Measurements from ENCODE around the gene TMEM200A. TPM values are rescaled to one million over a fixed set of nuclear protein-coding genes. Genes with fewer than 3 reads are reported as not detected.

TMEM200A gene
- polyA plus RNA-seq, 1 of the 3 experiments (the other 2 are of a cell fraction) = 32.6 TPM

- H3K36me3 ChIP-seq (replicated peaks in 1 of 2; ENCODE audit: control insufficient read depth in 1 of 2, insufficient read depth in 2 of 2, low read length in 1 of 2) = peaks cover 0 to 26% of the 10 kb centered on the region in 2 experiments
- H3K79me2 ChIP-seq (ENCODE audit: insufficient read depth) = peaks cover 100% of the 10 kb centered on the region
- peaks cover 40% of the 10 kb centered on the region for H3F3A ChIP-seq (replicated peaks; ENCODE audit: insufficient read depth)
- H2AFZ ChIP-seq (ENCODE audit: low read depth) = no peak overlapping the region
- TF ChIP-seq FOXM1 (IDR thresholded peaks at IDR 0.05; ENCODE audit: low read depth) (no peak), NFIC (IDR thresholded peaks at IDR 0.05; ENCODE audit: borderline replicate concordance) (no peak), EZH2phosphoT487 (IDR thresholded peaks at IDR 0.05; ENCODE audit: borderline replicate concordance, low read depth) (no peak), TEAD4 (IDR thresholded peaks at IDR 0.05; ENCODE audit: borderline replicate concordance, insufficient read depth) (no peak), RFX5 (IDR thresholded peaks at IDR 0.05; ENCODE audit: low read length) (no peak), RCOR1 (IDR thresholded peaks at IDR 0.05; ENCODE audit: low read length) (no peak), TCF12 (IDR thresholded peaks at IDR 0.05) (no peak), SMC3 (IDR thresholded peaks at IDR 0.05; ENCODE audit: low read depth, low read length) (no peak), ZBTB33 (IDR thresholded peaks at IDR 0.05; ENCODE audit: borderline replicate concordance, low read depth) (no peak), POLR2AphosphoS5 (IDR thresholded peaks at IDR 0.05; ENCODE audit: low read depth, low read length) (no peak), MXI1 (IDR thresholded peaks at IDR 0.05; ENCODE audit: low read depth, low read length) (no peak), REST (IDR thresholded peaks at IDR 0.05; ENCODE audit: low read depth, low read length) (no peak), EP300 (IDR thresholded peaks at IDR 0.05; ENCODE audit: borderline replicate concordance in 1 of 2, low read depth in 1 of 2, low read length in 1 of 2) (no peak), FOSL2 (IDR thresholded peaks at IDR 0.05; ENCODE audit: borderline replicate concordance, low read depth) (no peak), USF1 (IDR thresholded peaks at IDR 0.05; ENCODE audit: borderline replicate concordance, low read depth) (no peak), JUND (IDR thresholded peaks at IDR 0.05) (no peak)
- TF ChIP-seq, protein P1, sequence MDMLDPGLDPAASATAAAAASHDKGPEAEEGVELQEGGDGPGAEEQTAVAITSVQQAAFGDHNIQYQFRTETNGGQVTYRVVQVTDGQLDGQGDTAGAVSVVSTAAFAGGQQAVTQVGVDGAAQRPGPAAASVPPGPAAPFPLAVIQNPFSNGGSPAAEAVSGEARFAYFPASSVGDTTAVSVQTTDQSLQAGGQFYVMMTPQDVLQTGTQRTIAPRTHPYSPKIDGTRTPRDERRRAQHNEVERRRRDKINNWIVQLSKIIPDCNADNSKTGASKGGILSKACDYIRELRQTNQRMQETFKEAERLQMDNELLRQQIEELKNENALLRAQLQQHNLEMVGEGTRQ (IDR thresholded peaks at IDR 0.05; ENCODE audit: borderline replicate concordance, low read depth, low read length) = no peak
- 58% methylated on average over 5 of the region's 5 CpGs for WGBS (ENCODE audit: low lambda C conversion rate)
- no peaks in the 10 kb centered on the region for H3K27me3 ChIP-seq (ENCODE audit: insufficient read depth)
- peak overlapping the region; percentile 34 for H3K4me2 ChIP-seq
- no peak overlapping the region for H3K9ac ChIP-seq
- no peaks in the 10 kb centered on the region; the same call in 1 of the 2 replicates for H4K20me1 ChIP-seq (ENCODE audit: insufficient read depth)
- peak overlapping the region; percentile 53 to 70; a peak in 2 of 4 replicates for H3K27ac ChIP-seq (ENCODE audit: low read depth in 2 of 2, low read length in 1 of 2)
- no peaks in the 10 kb centered on the region for H3K9me3 ChIP-seq
- no peaks in the 10 kb centered on the region for H3K9me2 ChIP-seq
- no peak overlapping the region for H3K4me3 ChIP-seq (ENCODE audit: low read depth in 2 of 2, low read length in 1 of 2)
- CTCF ChIA-PET = no interaction called here
- no peak for DNase-seq
- peaks cover 0 to 28% of the 10 kb centered on the region in 2 experiments for H3K4me1 ChIP-seq (ENCODE audit: control insufficient read depth in 1 of 2, insufficient read depth in 2 of 2, low read depth in 1 of 2, low read length in 1 of 2)
- POLR2A ChIA-PET = no interaction called here
These were observed 28.4 kb downstream of the TMEM200A start for GRCh38 chr6:130394246-130394645.
